Neural progenitor cell (in vitro differentiated cells): ENCODE results near the gene ZFP42. TPM values are rescaled to one million over a fixed set of nuclear protein-coding genes. Genes with fewer than 3 reads are reported as not detected.
"Not testable (repeated sequence)": the region's sequence is repeated elsewhere in the genome, so short reads cannot be mapped to it uniquely, and the experiment has no call there.

Experiments used
- DNase-seq: peaks from one replicate; pipeline ENCODE4 v3.0.0-alpha.2; 2016; ENCODE audit warnings: low spot score
- H2AFZ ChIP-seq: fragments of 200-600 bp; sonication (generic); replicated peaks from 2 replicates; pipeline ENCODE4 v1.6.1; 2016; ENCODE audit warnings: antibody characterized with exemption
- H3F3A ChIP-seq: fragments of 200-600 bp; sonication (generic); 2 replicates; pipeline ENCODE4 v1.6.1; 2016; ENCODE audit warnings: antibody characterized with exemption, low read depth
- H3K27ac ChIP-seq: fragments of 200-600 bp; sonication (generic); 2 replicates; pipeline ENCODE4 v1.5.1; 2016; ENCODE audit warnings: mild to moderate bottlenecking
- H3K27me3 ChIP-seq: fragments of 200-600 bp; sonication (generic); 2 replicates; pipeline ENCODE4 v1.6.1; 2016; ENCODE audit warnings: mild to moderate bottlenecking, moderate library complexity
- H3K36me3 ChIP-seq: fragments of 200-600 bp; sonication (generic); 2 replicates; pipeline ENCODE4 v1.5.1; 2016
- H3K4me1 ChIP-seq: fragments of 200-600 bp; sonication (generic); 2 replicates; pipeline ENCODE4 v1.6.1; 2016; ENCODE audit warnings: mixed run types
- H3K4me2 ChIP-seq: fragments of 200-600 bp; sonication (generic); 2 replicates; pipeline ENCODE4 v1.6.1; 2016
- H3K4me3 ChIP-seq: fragments of 200-600 bp; sonication (generic); 2 replicates; pipeline ENCODE4 v1.5.1; 2016
- H3K79me2 ChIP-seq: fragments of 200-600 bp; sonication (generic); 2 replicates; pipeline ENCODE4 v1.6.1; 2016; ENCODE audit warnings: low read depth
- H3K9ac ChIP-seq: fragments of 200-600 bp; sonication (generic); 2 replicates; pipeline ENCODE4 v1.6.1; 2016
- H3K9me3 ChIP-seq: fragments of 200-600 bp; sonication (generic); 2 replicates; pipeline ENCODE4 v1.5.1; 2016; ENCODE audit warnings: low read depth
- H4K20me1 ChIP-seq: fragments of 200-600 bp; sonication (generic); 2 replicates; pipeline ENCODE4 v1.6.1; 2016; ENCODE audit warnings: low read depth
- H3K27ac Mint-ChIP-seq: 3 replicates; pipeline ENCODE4 v1.8.0; 2021; ENCODE audit warnings: mixed read lengths
- H3K27me3 Mint-ChIP-seq: 2 replicates; pipeline ENCODE4 v1.8.0; 2022; ENCODE audit warnings: low read depth, mild to moderate bottlenecking, inconsistent platforms, moderate library complexity, mixed read lengths; ENCODE audit not compliant: insufficient read depth
- H3K36me3 Mint-ChIP-seq: 3 replicates; pipeline ENCODE4 v1.8.0; 2021; ENCODE audit warnings: mixed read lengths
- H3K4me1 Mint-ChIP-seq: 3 replicates; pipeline ENCODE4 v1.8.0; 2021; ENCODE audit warnings: mixed read lengths
- H3K4me3 Mint-ChIP-seq: 3 replicates; pipeline ENCODE4 v1.8.0; 2021; ENCODE audit warnings: mild to moderate bottlenecking, moderate library complexity, mixed read lengths
- H3K9me3 Mint-ChIP-seq: 3 replicates; pipeline ENCODE4 v1.8.0; 2020; ENCODE audit warnings: mixed read lengths
- EZH2 ChIP-seq: fragments of 200-600 bp; sonication (generic); IDR thresholded peaks from 2 replicates; pipeline ENCODE4 v1.6.1; 2017; ENCODE audit warnings: antibody characterized with exemption, mild to moderate bottlenecking, moderate library complexity
- EZH2phosphoT487 ChIP-seq: fragments of 200-600 bp; sonication (generic); IDR thresholded peaks from 2 replicates; pipeline ENCODE4 v1.6.1; 2017; ENCODE audit warnings: antibody characterized with exemption
- total RNA-seq: library from RNA; depleted of rRNA; stranded (reverse); fragments of >200 nt; gene quantifications from 2 replicates; pipeline ENCODE4 v1.2.3, GENCODE V29; 2015; ENCODE audit warnings: low replicate concordance
- TF ChIP-seq, protein P1 (sequence below): fragments of 200-600 bp; sonication (generic); IDR thresholded peaks from 2 replicates; pipeline ENCODE4 v1.5.1; 2017; ENCODE audit warnings: antibody characterized with exemption, mild to moderate bottlenecking

ZFP42 gene
- total RNA-seq, 1 donor from 2014 or later = 54.5 TPM

DNA sequence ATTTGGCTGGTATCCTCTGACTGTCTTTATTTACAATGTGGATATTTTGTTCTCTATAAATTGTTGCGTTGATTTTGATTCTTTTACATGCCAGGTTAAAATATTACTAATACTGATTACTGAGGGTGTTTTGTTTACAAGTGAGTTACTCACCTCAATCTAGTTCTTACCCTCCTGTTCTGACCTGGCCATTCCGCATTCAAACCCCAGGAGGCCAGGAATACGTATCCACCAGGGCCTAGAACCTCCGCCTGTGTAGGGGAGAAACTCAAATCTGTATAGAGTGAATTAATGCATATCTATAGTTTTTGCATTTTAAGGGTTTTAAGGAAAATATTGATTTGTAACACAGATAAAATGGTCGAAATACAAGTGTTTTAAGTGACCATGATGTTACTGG lies 2.6 kb upstream of the ZFP42 start:
- peaks cover 4% of the 10 kb centered on the region for H3K27me3 Mint-ChIP-seq
- H3K36me3 ChIP-seq = no peaks in the 10 kb centered on the region
- no peak overlapping the region for H3K4me3 ChIP-seq
- no peaks in the 10 kb centered on the region for H3K27me3 ChIP-seq
- peaks cover 23% of the 10 kb centered on the region for H3K9me3 Mint-ChIP-seq
- H3K4me2 ChIP-seq = peak overlapping the region; percentile 20
- H3K9ac ChIP-seq = no peak overlapping the region
- no peak for TF ChIP-seq EZH2
- TF ChIP-seq, protein P1, sequence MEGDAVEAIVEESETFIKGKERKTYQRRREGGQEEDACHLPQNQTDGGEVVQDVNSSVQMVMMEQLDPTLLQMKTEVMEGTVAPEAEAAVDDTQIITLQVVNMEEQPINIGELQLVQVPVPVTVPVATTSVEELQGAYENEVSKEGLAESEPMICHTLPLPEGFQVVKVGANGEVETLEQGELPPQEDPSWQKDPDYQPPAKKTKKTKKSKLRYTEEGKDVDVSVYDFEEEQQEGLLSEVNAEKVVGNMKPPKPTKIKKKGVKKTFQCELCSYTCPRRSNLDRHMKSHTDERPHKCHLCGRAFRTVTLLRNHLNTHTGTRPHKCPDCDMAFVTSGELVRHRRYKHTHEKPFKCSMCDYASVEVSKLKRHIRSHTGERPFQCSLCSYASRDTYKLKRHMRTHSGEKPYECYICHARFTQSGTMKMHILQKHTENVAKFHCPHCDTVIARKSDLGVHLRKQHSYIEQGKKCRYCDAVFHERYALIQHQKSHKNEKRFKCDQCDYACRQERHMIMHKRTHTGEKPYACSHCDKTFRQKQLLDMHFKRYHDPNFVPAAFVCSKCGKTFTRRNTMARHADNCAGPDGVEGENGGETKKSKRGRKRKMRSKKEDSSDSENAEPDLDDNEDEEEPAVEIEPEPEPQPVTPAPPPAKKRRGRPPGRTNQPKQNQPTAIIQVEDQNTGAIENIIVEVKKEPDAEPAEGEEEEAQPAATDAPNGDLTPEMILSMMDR = no peak
- TF ChIP-seq EZH2phosphoT487 = no peak
- H3K4me1 ChIP-seq = peaks cover 17% of the 10 kb centered on the region
- H3K27ac Mint-ChIP-seq = no peak overlapping the region
- peaks cover 19% of the 10 kb centered on the region for H3F3A ChIP-seq
- no peak overlapping the region for H3K4me3 Mint-ChIP-seq
- no peaks in the 10 kb centered on the region for H4K20me1 ChIP-seq
- no peak overlapping the region for H3K27ac ChIP-seq
- no peaks in the 10 kb centered on the region for H3K4me1 Mint-ChIP-seq
- peaks cover 25% of the 10 kb centered on the region for H3K79me2 ChIP-seq
- DNase-seq = no peak
- H3K36me3 Mint-ChIP-seq = peaks cover 3% of the 10 kb centered on the region
- H2AFZ ChIP-seq = peak overlapping the region; percentile 40
- H3K9me3 ChIP-seq = no peaks in the 10 kb centered on the region

DNA sequence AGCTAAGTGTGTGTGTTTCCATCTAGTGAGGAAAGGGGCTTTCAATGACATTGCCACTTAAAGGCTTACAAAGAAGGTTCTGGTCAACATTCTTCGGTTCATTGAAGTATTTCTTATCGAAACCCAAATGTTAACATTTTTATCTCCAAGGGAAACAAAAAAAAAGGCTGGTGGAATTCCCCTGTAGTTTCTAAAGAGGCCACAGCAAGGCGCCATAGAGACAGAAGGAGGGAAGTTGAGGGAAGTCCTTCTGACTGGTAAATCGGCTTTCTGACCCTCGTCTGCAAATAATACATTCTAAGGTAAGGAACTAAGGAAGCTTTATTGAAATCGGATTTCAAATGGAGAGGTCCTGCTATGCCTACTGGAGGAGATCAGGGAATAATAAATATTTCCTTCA lies 1.7 kb upstream of the ZFP42 start:
- Histone ChIP-seq H3K79me2 (peaks cover 33% of the 10 kb centered on the region), H2AFZ (no peak overlapping the region), H3K27me3 (no peaks in the 10 kb centered on the region), H3F3A (peaks cover 27% of the 10 kb centered on the region), H3K9ac (no peak overlapping the region), H3K36me3 (no peaks in the 10 kb centered on the region), H3K4me1 (peaks cover 23% of the 10 kb centered on the region), H3K4me3 (no peak overlapping the region), H4K20me1 (peaks cover 5% of the 10 kb centered on the region), H3K9me3 (no peaks in the 10 kb centered on the region), H3K27ac (no peak overlapping the region), H3K4me2 (no peak overlapping the region)
- H3K36me3 Mint-ChIP-seq = peaks cover 3% of the 10 kb centered on the region
- TF ChIP-seq, protein P1 = peak; percentile 61
- no peak for TF ChIP-seq EZH2
- H3K4me3 Mint-ChIP-seq = no peak overlapping the region
- peak; percentile 58 for DNase-seq
- H3K27me3 Mint-ChIP-seq = peaks cover 4% of the 10 kb centered on the region
- no peaks in the 10 kb centered on the region for H3K4me1 Mint-ChIP-seq
- peaks cover 23% of the 10 kb centered on the region for H3K9me3 Mint-ChIP-seq
- no peak overlapping the region for H3K27ac Mint-ChIP-seq

DNA sequence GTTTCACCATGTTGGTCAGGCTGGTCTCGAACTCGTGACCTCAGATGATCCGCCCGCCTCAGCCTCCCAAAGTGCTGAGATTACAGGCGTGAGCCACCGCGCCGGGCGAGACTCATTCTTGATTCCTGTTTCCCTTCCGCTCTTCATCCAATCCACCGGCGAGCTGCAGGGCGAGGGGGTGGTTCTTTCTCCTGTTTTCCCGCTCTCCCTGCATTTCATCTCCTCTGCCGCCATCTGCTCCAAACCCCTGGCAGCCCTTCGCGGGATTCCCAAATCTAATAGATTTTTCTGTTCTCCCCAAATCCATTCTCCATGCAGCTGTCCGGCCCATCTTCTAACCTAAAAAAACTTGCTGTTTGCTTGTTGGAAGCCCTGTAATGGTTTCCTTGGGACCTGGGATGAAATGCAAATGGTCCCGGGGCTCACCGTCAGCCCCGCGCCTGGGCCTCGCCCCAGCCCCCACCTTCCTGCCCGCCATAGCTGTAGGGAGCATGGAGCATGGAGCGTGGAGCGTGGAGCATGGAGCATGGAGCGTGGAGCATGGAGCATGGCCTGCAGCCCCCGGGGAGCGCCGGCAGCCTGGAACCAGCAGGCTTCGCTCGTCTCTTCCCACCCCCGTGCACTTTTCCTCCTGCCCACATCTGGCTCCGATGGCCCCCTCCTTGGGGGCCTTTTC lies 1.1 kb downstream of the ZFP42 start:
- Mint-ChIP-seq H3K4me3 (no peak overlapping the region), H3K4me1 (no peaks in the 10 kb centered on the region), H3K27ac (no peak overlapping the region), H3K27me3 (peaks cover 4% of the 10 kb centered on the region), H3K36me3 (peaks cover 3% of the 10 kb centered on the region), H3K9me3 (peaks cover 20% of the 10 kb centered on the region)
- Histone ChIP-seq H3K36me3 (peaks cover 6% of the 10 kb centered on the region), H2AFZ (peak overlapping the region; percentile 80), H3F3A (peaks cover 37% of the 10 kb centered on the region), H3K4me2 (peak overlapping the region; percentile 79), H3K4me3 (peak overlapping the region; percentile 52), H3K9ac (no peak overlapping the region), H3K9me3 (no peaks in the 10 kb centered on the region), H3K79me2 (peaks cover 61% of the 10 kb centered on the region), H3K27me3 (no peaks in the 10 kb centered on the region), H3K27ac (no peak overlapping the region), H4K20me1 (peaks cover 5% of the 10 kb centered on the region), H3K4me1 (peaks cover 23% of the 10 kb centered on the region)
- DNase-seq = peak; percentile 69
- TF ChIP-seq EZH2 (no peak), EZH2phosphoT487 (no peak)
- TF ChIP-seq, protein P1 = no peak

DNA sequence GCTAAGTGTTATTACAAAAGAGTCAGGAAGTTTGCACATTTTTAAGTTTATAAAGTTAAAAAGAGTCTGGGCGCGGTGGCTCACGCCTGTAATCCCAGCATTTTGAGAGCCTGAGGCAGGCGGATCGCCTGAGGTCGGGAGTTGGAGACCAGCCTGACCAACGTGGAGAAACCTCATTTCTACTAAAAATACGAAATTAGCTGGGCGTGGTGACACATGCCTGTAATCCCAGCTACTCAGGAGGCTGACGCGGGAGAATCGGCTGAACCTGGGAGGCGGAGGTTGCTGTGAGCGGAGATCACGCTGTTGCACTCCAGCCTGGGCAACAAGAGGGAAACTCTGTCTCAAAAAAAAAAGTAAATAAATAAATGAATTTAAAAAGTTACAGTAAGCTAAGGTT lies 2.4 kb downstream of the ZFP42 start:
- not testable (repeated sequence) for H3K4me3 Mint-ChIP-seq, H2AFZ ChIP-seq, H3K9me3 ChIP-seq, H3K27me3 Mint-ChIP-seq, H4K20me1 ChIP-seq, H3K36me3 ChIP-seq, H3K27me3 ChIP-seq, H3K9ac ChIP-seq, H3K4me1 Mint-ChIP-seq, H3K36me3 Mint-ChIP-seq, DNase-seq, H3K27ac Mint-ChIP-seq
- H3K27ac ChIP-seq = peak overlapping the region; percentile 38
- H3K4me2 ChIP-seq = peak overlapping the region; percentile 79
- peaks cover 75% of the 10 kb centered on the region for H3K79me2 ChIP-seq
- peaks cover 19% of the 10 kb centered on the region for H3K4me1 ChIP-seq
- H3K4me3 ChIP-seq = peak overlapping the region; percentile 52
- peaks cover 37% of the 10 kb centered on the region for H3F3A ChIP-seq
- H3K9me3 Mint-ChIP-seq = peaks cover 15% of the 10 kb centered on the region
